C4-2B (cell line): ENCODE results near the gene DNAAF8.

Source experiments
- H3K27ac ChIP-seq: fragments of 450-650 bp; 2 replicates; pipeline ENCODE4 v1.5.1; 2017
- ZFX ChIP-seq: fragments of 450-650 bp; IDR thresholded peaks from 2 replicates; pipeline ENCODE4 v1.6.1; 2017
- TF ChIP-seq, protein P1 (sequence below): fragments of 450-650 bp; conservative IDR thresholded peaks from 2 replicates; pipeline ENCODE4 v1.5.1; 2017; ENCODE audit warnings: mild to moderate bottlenecking

The DNAAF8 gene

DNA sequence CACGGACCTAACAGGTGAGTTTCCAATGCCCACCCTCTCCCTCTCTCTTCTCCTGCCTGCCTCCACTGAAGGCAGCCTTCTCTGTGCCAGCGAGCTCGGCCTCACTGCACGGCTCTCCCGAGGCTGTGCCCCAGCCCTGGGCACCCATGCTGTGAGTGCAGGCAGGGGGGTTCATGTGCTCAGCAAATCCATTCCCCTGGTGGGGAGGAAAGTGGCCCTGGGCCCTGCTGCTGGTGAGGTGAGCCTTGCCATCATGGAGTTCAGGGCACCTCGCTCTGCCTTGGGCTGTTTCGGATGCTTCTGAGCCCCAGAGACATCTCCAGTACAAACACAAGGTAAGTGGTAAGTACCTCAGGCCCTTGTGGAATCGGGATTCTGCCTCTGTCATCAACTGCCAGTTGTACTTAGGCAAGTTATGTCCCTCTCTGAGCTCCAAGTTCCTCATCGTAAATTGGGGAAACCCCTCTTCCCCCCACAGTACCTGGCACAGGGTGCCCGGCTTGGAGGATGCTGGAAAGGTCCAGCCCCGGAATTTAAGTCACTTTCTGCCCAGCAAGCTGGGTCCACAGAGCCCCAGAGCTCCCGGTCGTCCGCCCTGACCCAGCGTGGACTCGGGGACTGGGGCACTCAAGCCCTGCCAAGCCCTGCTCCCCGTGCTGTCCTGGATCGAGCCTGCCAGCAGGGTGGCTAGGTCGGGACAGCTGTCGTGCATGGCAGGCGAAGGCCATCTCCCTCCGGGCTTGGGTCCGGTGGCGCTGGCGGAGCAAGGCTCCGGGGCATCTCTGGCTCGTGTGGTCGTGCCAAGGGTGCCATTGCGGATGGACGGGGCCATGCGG, 41.7 kb upstream of the DNAAF8 start:
- peak overlapping the region; percentile 97 for H3K27ac ChIP-seq
- TF ChIP-seq, protein P1, sequence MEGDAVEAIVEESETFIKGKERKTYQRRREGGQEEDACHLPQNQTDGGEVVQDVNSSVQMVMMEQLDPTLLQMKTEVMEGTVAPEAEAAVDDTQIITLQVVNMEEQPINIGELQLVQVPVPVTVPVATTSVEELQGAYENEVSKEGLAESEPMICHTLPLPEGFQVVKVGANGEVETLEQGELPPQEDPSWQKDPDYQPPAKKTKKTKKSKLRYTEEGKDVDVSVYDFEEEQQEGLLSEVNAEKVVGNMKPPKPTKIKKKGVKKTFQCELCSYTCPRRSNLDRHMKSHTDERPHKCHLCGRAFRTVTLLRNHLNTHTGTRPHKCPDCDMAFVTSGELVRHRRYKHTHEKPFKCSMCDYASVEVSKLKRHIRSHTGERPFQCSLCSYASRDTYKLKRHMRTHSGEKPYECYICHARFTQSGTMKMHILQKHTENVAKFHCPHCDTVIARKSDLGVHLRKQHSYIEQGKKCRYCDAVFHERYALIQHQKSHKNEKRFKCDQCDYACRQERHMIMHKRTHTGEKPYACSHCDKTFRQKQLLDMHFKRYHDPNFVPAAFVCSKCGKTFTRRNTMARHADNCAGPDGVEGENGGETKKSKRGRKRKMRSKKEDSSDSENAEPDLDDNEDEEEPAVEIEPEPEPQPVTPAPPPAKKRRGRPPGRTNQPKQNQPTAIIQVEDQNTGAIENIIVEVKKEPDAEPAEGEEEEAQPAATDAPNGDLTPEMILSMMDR, result no peak
- no peak for TF ChIP-seq ZFX

DNA sequence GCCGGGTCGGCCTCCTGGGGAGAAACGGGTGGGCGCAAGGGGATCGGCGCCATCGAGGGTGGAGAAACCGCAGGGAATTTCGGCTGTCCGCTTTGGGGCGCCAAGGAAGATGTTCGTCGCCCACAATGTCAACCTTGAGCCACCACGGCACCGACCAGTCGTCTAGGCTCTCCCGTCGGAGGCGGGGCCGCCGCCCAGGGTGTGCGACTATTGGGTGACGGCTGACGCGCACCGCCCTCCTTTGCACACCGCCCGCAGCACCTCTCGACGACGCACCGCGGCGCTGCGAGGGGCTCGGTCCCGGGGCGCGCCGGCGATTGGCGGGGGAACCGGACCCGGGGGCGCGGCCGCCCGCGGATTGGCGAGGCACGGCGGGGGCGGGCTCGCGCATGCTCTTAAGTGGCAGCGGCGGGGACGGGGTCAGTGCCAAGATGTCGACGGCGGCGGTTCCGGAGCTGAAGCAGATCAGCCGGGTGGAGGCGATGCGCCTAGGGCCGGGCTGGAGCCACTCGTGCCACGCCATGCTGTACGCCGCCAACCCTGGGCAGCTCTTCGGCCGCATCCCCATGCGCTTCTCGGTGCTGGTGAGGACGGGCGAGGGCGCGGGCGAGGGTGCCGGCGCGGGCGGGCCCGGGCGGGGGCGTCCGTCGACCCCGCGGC, 40.9 kb upstream of the DNAAF8 start, which contains the start of gene NUDT16L1:
Gene NUDT16L1, plus strand, starts transcription at position 267 of the 660 bp plus-strand sequence. Its CDS starts 165 bp downstream, at position 432.
- peak within 1 kb of the TSS; percentile 97 for H3K27ac ChIP-seq
- TF ChIP-seq, protein P1, result no peak; the same call in 1 of the 2 replicates
- TF ChIP-seq ZFX, result no peak

DNA sequence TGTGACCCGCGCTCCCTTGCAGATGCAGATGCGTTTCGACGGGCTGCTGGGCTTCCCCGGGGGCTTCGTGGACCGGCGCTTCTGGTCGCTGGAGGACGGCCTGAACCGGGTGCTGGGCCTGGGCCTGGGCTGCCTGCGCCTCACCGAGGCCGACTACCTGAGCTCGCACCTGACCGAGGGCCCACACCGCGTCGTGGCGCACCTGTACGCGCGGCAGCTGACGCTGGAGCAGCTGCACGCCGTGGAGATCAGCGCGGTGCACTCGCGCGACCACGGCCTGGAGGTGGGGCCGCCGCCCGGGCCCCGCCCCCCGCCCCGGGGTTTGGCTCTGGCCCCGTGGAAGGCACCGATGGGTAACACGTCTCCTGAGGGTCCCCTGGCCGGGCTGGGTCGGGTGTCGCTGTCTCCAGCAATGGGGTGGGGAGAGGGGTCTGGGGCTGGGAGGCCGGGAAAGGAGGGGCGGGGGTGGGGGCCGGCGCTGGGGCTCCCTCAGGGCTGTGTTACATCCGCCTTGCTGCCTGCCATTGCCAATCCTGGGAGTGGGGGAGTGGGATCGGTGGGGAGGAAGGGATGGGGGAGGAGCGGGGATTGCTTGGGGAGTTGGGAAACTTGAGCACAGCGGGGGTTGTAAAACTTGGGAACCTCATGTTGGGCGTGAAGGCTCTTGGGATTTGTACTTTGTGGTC, 40.2 kb upstream of the DNAAF8 start:
- H3K27ac ChIP-seq, result peak overlapping the region; percentile 97
- TF ChIP-seq ZFX, result peak; percentile 78; the same call in 1 of the 2 replicates
- TF ChIP-seq, protein P1, result no peak

DNA sequence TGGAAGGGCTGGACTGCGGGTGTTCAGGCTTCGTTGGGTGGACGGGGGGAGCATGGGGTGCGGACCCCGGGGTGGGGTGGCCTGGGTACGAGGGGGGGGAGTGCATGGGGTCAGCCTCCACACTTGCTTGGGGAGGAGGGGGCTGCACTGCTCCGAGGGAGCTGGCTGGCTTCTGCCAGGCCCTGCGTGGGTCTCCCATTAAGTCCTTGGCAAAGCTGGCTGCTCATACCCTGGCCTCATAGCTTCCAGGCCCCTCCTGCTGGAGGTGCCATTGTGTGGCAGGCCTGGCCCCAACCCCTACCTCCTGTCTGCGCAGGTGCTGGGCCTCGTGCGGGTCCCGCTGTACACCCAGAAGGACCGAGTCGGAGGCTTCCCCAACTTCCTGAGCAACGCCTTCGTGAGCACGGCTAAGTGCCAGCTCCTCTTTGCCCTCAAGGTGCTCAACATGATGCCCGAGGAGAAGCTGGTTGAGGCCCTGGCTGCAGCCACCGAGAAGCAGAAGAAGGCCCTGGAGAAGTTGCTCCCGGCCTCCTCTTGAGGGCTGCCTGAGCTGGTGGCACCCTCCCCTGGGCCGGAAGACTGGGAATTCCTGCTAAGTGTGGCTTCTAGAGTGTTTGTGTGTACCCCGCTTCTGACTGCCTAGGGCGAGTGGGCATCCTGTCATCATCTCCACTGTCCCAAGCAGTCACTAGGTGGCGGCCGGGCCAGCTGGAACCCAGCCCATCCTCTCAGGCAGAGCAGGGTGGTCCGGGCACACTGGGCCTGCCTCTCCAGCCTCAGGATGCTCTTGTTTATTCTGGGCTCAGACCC, 39.5 kb upstream of the DNAAF8 start:
- peak overlapping the region; percentile 97 for H3K27ac ChIP-seq
- TF ChIP-seq ZFX, result no peak
- TF ChIP-seq, protein P1, result no peak

DNA sequence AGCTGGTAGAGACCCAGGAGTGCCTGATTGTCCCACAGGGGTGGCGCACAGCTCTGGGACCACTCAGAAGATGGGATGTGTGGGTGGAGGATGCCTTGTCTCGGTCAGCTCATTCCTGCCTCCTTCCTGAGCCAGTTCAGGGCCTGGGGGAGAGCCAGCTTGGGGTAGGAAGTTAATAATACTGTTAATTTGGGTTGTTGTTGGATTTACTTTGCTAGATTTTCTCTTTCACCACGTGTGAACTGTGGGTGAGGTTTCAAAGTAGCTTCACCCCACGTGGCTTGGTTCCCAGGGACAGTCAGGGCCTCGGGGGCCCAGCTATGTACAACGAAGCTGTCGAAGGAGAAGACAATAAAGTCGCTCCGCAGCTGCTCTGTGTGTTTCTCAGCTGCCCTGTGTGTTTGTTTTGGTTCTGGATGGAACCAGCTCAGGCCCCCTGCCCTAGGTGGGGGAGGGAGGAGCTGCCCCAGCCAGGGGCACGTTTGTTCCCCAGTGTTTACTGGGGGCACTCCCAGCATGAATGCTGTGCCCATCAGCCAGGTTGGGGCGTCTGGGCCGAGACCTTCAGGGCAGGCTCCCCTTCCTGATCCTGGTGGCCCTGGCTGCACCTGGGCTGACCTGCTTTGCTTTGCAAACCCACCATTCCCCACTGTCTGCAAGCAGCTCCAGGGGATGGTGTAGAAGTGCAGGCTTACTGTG, 38.7 kb upstream of the DNAAF8 start:
- TF ChIP-seq ZFX, result no peak
- TF ChIP-seq, protein P1, result no peak
- H3K27ac ChIP-seq, result no peak overlapping the region; the same call in 1 of the 2 replicates

DNA sequence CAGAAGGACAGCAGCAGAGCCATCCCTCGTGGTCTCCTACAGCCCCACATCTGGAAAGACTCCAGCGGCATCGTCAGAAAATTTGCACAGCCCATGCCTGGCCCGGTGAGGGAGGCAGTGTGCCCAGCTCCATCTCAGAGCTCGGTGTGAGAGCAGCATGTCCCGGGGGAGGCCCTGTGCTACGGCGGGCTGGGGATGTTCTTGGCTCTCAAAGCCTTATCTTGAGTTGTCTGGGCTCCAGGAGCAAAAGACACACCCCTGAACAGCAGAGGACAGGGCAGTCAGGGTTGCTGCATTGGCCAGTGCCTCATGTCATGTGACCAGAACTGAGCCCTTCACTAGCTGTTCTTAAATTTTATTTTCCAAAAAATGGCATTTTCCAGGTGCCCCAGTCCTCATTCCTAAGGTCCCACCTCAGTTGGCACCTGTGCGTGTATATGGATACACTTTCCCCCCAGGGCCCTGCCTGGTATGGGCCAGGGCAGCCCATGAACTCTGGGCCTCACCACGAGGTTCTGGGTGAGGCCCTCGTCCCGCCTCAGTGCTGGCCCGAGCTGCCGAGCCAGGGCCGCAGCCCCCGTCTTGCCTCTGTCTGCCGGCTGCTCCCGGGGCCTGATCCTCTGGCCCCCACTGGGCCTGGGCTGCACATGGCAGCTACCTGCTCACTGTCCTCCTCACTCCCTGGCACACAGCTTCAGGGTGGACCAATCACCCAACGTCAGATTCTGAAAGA, 38.0 kb upstream of the DNAAF8 start:
- TF ChIP-seq ZFX, result no peak
- TF ChIP-seq, protein P1, result no peak
- no peak overlapping the region for H3K27ac ChIP-seq
